ENCODE measurements around the gene RPS14. TPM values are rescaled to one million over a fixed set of nuclear protein-coding genes. Genes with fewer than 3 reads are reported as not detected.

The RPS14 gene
- polyA plus RNA-seq, 1 donor from 2014 or later: 3,490 TPM

DNA sequence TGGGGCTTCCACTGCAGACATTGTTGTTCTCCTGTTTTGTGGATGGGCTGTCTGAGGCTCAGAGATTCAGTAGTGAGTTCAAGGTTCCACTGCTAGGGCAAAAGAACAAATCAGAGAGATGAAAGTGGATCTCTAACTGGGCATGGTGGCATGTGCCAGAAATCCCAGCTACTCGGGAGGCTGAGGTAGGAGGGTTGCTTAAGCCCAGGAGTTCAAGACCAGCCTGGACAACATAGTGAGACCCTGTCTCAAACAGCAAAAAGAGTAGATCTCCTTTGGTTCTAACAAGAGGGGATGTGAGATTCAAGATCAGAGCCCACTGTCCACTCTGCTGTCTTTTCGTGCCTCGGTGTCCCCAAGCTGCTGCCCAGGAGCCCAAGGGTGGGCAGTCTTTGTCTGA, 46.6 kb upstream of the RPS14 start:
- Histone ChIP-seq H3K27ac (ENCODE audit: low read length) (no peak overlapping the region), H3K4me2 (ENCODE audit: low read length) (no peak overlapping the region), H2AFZ (ENCODE audit: low read depth, low read length) (no peak overlapping the region), H3K9me3 (ENCODE audit: low read length) (no peaks in the 10 kb centered on the region), H3K79me2 (replicated peaks; ENCODE audit: insufficient read depth, low read length) (peaks cover 51% of the 10 kb centered on the region), H3K9me2 (ENCODE audit: insufficient read depth, low read length) (no peaks in the 10 kb centered on the region), H3K4me3 (ENCODE audit: low read length) (no peak overlapping the region), H3F3A (ENCODE audit: insufficient read depth, low read length, poor library complexity, severe bottlenecking) (no peaks in the 10 kb centered on the region), H3K9ac (ENCODE audit: low read length) (no peak overlapping the region), H4K20me1 (ENCODE audit: insufficient read depth) (no peaks in the 10 kb centered on the region), H3K27me3 (ENCODE audit: insufficient read depth, low read depth, low read length) (no peaks in the 10 kb centered on the region), H3K36me3 (ENCODE audit: insufficient read depth, low read length) (no peaks in the 10 kb centered on the region)
- no peak for TF ChIP-seq TAF1 (IDR thresholded peaks at IDR 0.05; ENCODE audit: low read depth)
- TF ChIP-seq EP300 (conservative IDR thresholded peaks at IDR 0.05; ENCODE audit: poor library complexity, severe bottlenecking): no peak
- no peak for TF ChIP-seq POLR2AphosphoS5 (IDR thresholded peaks at IDR 0.05)

DNA sequence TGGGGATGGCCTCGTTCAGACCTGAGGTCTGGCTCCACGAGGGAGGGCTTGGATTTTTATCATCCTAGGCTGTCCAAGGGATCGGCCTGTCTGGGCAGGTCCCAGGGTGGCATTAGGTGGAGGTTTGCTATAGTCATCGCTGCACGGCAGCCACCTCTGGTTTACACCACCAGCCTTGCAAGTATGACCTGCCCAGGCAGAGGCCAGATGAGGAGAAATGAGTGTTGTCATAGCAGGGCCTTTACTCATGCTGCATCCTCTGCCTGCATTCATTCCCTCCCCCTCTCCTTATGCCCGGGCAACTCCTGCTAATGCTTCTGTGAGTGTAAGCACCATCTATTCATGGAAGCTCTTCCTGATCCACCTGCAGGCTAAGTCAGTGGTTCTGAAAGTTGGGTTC, 43.1 kb upstream of the RPS14 start:
- Histone ChIP-seq H3K9me3 (ENCODE audit: low read length) (no peaks in the 10 kb centered on the region), H3K27me3 (ENCODE audit: insufficient read depth, low read depth, low read length) (no peaks in the 10 kb centered on the region), H2AFZ (ENCODE audit: low read depth, low read length) (no peak overlapping the region), H3K4me3 (ENCODE audit: low read length) (no peak overlapping the region), H3K27ac (ENCODE audit: low read length) (no peak overlapping the region), H4K20me1 (ENCODE audit: insufficient read depth) (no peaks in the 10 kb centered on the region), H3K36me3 (ENCODE audit: insufficient read depth, low read length) (no peaks in the 10 kb centered on the region), H3K9me2 (ENCODE audit: insufficient read depth, low read length) (no peaks in the 10 kb centered on the region), H3K9ac (ENCODE audit: low read length) (no peak overlapping the region), H3K79me2 (replicated peaks; ENCODE audit: insufficient read depth, low read length) (peaks cover 52% of the 10 kb centered on the region), H3F3A (ENCODE audit: insufficient read depth, low read length, poor library complexity, severe bottlenecking) (no peaks in the 10 kb centered on the region), H3K4me2 (ENCODE audit: low read length) (no peak overlapping the region)
- TF ChIP-seq EZH2 (IDR thresholded peaks at IDR 0.05; ENCODE audit: borderline replicate concordance, insufficient read depth, low read length, poor library complexity, severe bottlenecking) (no peak), TAF1 (IDR thresholded peaks at IDR 0.05; ENCODE audit: low read depth) (no peak), EP300 (conservative IDR thresholded peaks at IDR 0.05; ENCODE audit: poor library complexity, severe bottlenecking) (no peak), POLR2AphosphoS5 (IDR thresholded peaks at IDR 0.05) (no peak), SMC3 (conservative IDR thresholded peaks at IDR 0.05; ENCODE audit: poor library complexity) (no peak), MXI1 (conservative IDR thresholded peaks at IDR 0.05; ENCODE audit: poor library complexity, severe bottlenecking) (no peak)
- TF ChIP-seq, protein P1, sequence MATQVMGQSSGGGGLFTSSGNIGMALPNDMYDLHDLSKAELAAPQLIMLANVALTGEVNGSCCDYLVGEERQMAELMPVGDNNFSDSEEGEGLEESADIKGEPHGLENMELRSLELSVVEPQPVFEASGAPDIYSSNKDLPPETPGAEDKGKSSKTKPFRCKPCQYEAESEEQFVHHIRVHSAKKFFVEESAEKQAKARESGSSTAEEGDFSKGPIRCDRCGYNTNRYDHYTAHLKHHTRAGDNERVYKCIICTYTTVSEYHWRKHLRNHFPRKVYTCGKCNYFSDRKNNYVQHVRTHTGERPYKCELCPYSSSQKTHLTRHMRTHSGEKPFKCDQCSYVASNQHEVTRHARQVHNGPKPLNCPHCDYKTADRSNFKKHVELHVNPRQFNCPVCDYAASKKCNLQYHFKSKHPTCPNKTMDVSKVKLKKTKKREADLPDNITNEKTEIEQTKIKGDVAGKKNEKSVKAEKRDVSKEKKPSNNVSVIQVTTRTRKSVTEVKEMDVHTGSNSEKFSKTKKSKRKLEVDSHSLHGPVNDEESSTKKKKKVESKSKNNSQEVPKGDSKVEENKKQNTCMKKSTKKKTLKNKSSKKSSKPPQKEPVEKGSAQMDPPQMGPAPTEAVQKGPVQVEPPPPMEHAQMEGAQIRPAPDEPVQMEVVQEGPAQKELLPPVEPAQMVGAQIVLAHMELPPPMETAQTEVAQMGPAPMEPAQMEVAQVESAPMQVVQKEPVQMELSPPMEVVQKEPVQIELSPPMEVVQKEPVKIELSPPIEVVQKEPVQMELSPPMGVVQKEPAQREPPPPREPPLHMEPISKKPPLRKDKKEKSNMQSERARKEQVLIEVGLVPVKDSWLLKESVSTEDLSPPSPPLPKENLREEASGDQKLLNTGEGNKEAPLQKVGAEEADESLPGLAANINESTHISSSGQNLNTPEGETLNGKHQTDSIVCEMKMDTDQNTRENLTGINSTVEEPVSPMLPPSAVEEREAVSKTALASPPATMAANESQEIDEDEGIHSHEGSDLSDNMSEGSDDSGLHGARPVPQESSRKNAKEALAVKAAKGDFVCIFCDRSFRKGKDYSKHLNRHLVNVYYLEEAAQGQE (IDR thresholded peaks at IDR 0.05; ENCODE audit: borderline replicate concordance): no peak
- TF ChIP-seq, protein P2, sequence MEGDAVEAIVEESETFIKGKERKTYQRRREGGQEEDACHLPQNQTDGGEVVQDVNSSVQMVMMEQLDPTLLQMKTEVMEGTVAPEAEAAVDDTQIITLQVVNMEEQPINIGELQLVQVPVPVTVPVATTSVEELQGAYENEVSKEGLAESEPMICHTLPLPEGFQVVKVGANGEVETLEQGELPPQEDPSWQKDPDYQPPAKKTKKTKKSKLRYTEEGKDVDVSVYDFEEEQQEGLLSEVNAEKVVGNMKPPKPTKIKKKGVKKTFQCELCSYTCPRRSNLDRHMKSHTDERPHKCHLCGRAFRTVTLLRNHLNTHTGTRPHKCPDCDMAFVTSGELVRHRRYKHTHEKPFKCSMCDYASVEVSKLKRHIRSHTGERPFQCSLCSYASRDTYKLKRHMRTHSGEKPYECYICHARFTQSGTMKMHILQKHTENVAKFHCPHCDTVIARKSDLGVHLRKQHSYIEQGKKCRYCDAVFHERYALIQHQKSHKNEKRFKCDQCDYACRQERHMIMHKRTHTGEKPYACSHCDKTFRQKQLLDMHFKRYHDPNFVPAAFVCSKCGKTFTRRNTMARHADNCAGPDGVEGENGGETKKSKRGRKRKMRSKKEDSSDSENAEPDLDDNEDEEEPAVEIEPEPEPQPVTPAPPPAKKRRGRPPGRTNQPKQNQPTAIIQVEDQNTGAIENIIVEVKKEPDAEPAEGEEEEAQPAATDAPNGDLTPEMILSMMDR (IDR thresholded peaks at IDR 0.05; ENCODE audit: poor library complexity, severe bottlenecking): no peak

DNA sequence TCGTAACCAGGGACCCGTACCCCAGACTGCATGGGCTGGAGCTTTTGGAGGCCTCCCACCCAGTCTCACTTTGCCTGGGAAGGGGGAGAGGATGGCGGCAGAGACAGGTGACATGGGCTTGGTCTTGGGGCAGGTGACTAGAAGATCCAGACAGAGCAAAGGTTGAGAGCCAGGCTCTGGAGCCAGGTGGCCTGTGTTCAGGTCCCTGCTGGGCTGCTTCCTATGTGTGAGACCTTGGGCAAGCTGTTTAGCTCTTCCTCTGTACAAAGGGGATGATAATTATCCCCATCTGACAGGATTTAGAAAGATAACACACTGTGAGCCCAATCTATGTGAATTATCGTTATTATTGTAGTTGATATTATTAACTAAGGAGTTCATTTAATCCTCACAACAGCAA, 42.3 kb upstream of the RPS14 start:
- Histone ChIP-seq H2AFZ (ENCODE audit: low read depth, low read length) (no peak overlapping the region), H3F3A (ENCODE audit: insufficient read depth, low read length, poor library complexity, severe bottlenecking) (no peaks in the 10 kb centered on the region), H4K20me1 (ENCODE audit: insufficient read depth) (no peaks in the 10 kb centered on the region), H3K9me3 (ENCODE audit: low read length) (no peaks in the 10 kb centered on the region), H3K27ac (ENCODE audit: low read length) (no peak overlapping the region), H3K9me2 (ENCODE audit: insufficient read depth, low read length) (no peaks in the 10 kb centered on the region), H3K36me3 (ENCODE audit: insufficient read depth, low read length) (no peaks in the 10 kb centered on the region), H3K4me3 (ENCODE audit: low read length) (no peak overlapping the region), H3K27me3 (ENCODE audit: insufficient read depth, low read depth, low read length) (no peaks in the 10 kb centered on the region), H3K79me2 (replicated peaks; ENCODE audit: insufficient read depth, low read length) (peaks cover 59% of the 10 kb centered on the region), H3K9ac (ENCODE audit: low read length) (no peak overlapping the region), H3K4me2 (ENCODE audit: low read length) (no peak overlapping the region)
- TF ChIP-seq RAD21 (conservative IDR thresholded peaks at IDR 0.05) (no peak), EZH2 (IDR thresholded peaks at IDR 0.05; ENCODE audit: borderline replicate concordance, insufficient read depth, low read length, poor library complexity, severe bottlenecking) (no peak), POLR2AphosphoS5 (IDR thresholded peaks at IDR 0.05) (no peak), MXI1 (conservative IDR thresholded peaks at IDR 0.05; ENCODE audit: poor library complexity, severe bottlenecking) (no peak), SMC3 (conservative IDR thresholded peaks at IDR 0.05; ENCODE audit: poor library complexity) (no peak), TAF1 (IDR thresholded peaks at IDR 0.05; ENCODE audit: low read depth) (no peak), EP300 (conservative IDR thresholded peaks at IDR 0.05; ENCODE audit: poor library complexity, severe bottlenecking) (no peak)
- TF ChIP-seq, protein P2 (IDR thresholded peaks at IDR 0.05; ENCODE audit: poor library complexity, severe bottlenecking): no peak
- TF ChIP-seq, protein P1 (IDR thresholded peaks at IDR 0.05; ENCODE audit: borderline replicate concordance): no peak

Measured in neural cell (in vitro differentiated cells).